IMR-90 (cell line): ENCODE measurements around the gene NKX6-2. TPM values are rescaled to one million over a fixed set of nuclear protein-coding genes. Genes with fewer than 3 reads are reported as not detected.

Experiments
- ATAC-seq: fragments of 200-7000 bp; cut with Tn5 transposase; 2 replicates; pipeline ENCODE4 v1.9.1; 2020; ENCODE audit warnings: low read depth, mild to moderate bottlenecking, moderate library complexity
- BruUV-seq: library from RNA; stranded (reverse); fragments of 400-500 nt; replicated peaks from 2 replicates; lab custom pipeline; 2021; lab: Mats Ljungman, UMichigan
- CTCF ChIA-PET: fragments of 300-600 bp; formaldehyde crosslinking; extraction: SDS; loops from one replicate; lab custom pipeline; 2021; ENCODE audit warnings: antibody characterized with exemption; lab: Yijun Ruan, JAX
- POLR2A ChIA-PET: fragments of 300-600 bp; sonication (Branson Sonifier 250); formaldehyde crosslinking; loops from one replicate; lab custom pipeline; 2022; ENCODE audit warnings: antibody characterized with exemption; ENCODE audit not compliant: unreplicated experiment; lab: Charles Lee
- DNase-seq: peaks from one replicate; pipeline ENCODE4 v3.0.0; 2013
- H2AFZ ChIP-seq: replicated peaks from 2 replicates; pipeline ENCODE3; 2013; ENCODE audit warnings: low read length, mild to moderate bottlenecking; ENCODE audit not compliant: poor library complexity
- H2AK5ac ChIP-seq: 2 replicates; pipeline ENCODE4 v1.6.1; 2013; ENCODE audit warnings: low read depth, low read length, inconsistent platforms
- H2AK9ac ChIP-seq: replicated peaks from 2 replicates; pipeline ENCODE3; 2013; ENCODE audit warnings: mild to moderate bottlenecking, low read depth, low read length, moderate library complexity; ENCODE audit not compliant: poor library complexity
- H2BK120ac ChIP-seq: 2 replicates; pipeline ENCODE4 v1.6.1; 2013; ENCODE audit warnings: low read depth, low read length, inconsistent platforms
- H2BK15ac ChIP-seq: 3 replicates; pipeline ENCODE4 v1.6.1; 2013; ENCODE audit warnings: low read depth, low read length, inconsistent platforms
- H2BK20ac ChIP-seq: 2 replicates; pipeline ENCODE4 v1.6.1; 2013; ENCODE audit warnings: low read depth, mild to moderate bottlenecking, inconsistent platforms, low read length, moderate library complexity
- H2BK5ac ChIP-seq: 2 replicates; pipeline ENCODE4 v1.6.1; 2013; ENCODE audit warnings: mild to moderate bottlenecking, low read depth, low read length, inconsistent platforms; ENCODE audit not compliant: poor library complexity, severe bottlenecking
- H3K14ac ChIP-seq: replicated peaks from 2 replicates; pipeline ENCODE4 v1.6.1; 2013; ENCODE audit warnings: low read depth, low read length, inconsistent platforms
- H3K18ac ChIP-seq: 2 replicates; pipeline ENCODE4 v1.6.1; 2013; ENCODE audit warnings: low read depth, low read length, control low read depth
- H3K23ac ChIP-seq: 2 replicates; pipeline ENCODE4 v1.6.1; 2013; ENCODE audit warnings: low read depth, low read length, inconsistent platforms
- H3K27ac ChIP-seq: 2 replicates; pipeline ENCODE4 v1.5.1; 2013; ENCODE audit warnings: mild to moderate bottlenecking, control low read depth, low read length; ENCODE audit not compliant: insufficient read depth
- H3K27me3 ChIP-seq: 2 replicates; pipeline ENCODE4 v1.6.1; 2013; ENCODE audit warnings: low read length; ENCODE audit not compliant: control insufficient read depth, insufficient read depth
- H3K36me3 ChIP-seq: 2 replicates; pipeline ENCODE4 v1.6.1; 2013; ENCODE audit warnings: low read length, mixed read lengths; ENCODE audit not compliant: control insufficient read depth, insufficient read depth
- H3K4ac ChIP-seq: 2 replicates; pipeline ENCODE4 v1.6.1; 2013; ENCODE audit warnings: low read depth, low read length, inconsistent platforms
- H3K4me1 ChIP-seq: 2 replicates; pipeline ENCODE4 v1.6.1; 2013; ENCODE audit warnings: low read length, mixed read lengths; ENCODE audit not compliant: control insufficient read depth, insufficient read depth
- H3K4me2 ChIP-seq: 2 replicates; pipeline ENCODE4 v1.6.1; 2013; ENCODE audit warnings: low read depth, mild to moderate bottlenecking, control low read depth, low read length, moderate library complexity
- H3K4me3 ChIP-seq: 2 replicates; pipeline ENCODE4 v1.5.1; 2013; ENCODE audit warnings: low read depth, mild to moderate bottlenecking, control low read depth, low read length, moderate library complexity; ENCODE audit not compliant: insufficient read depth
- H3K56ac ChIP-seq: 2 replicates; pipeline ENCODE4 v1.6.1; 2013; ENCODE audit warnings: low read length, inconsistent platforms; ENCODE audit not compliant: insufficient read depth; ENCODE audit errors: extremely low read depth
- H3K79me1 ChIP-seq, 2 experiments: 2 replicates each; pipeline ENCODE4 v1.6.1; 2013; ENCODE audit warnings: low read length in 2 of 2, inconsistent platforms in 1 of 2, low read depth in 1 of 2
- H3K9ac ChIP-seq: 2 replicates; pipeline ENCODE4 v1.6.1; 2013; ENCODE audit warnings: low read depth, low read length, control low read depth
- H3K9me1 ChIP-seq: 2 replicates; pipeline ENCODE4 v1.6.1; 2013; ENCODE audit warnings: low read length, inconsistent platforms; ENCODE audit not compliant: insufficient read depth
- H3K9me3 ChIP-seq: 2 replicates; pipeline ENCODE4 v1.6.1; 2013; ENCODE audit warnings: low read length; ENCODE audit not compliant: control insufficient read depth, insufficient read depth
- H4K20me1 ChIP-seq: 2 replicates; pipeline ENCODE4 v1.6.1; 2013; ENCODE audit warnings: low read length, inconsistent platforms; ENCODE audit not compliant: insufficient read depth
- H4K5ac ChIP-seq: 2 replicates; pipeline ENCODE4 v1.6.1; 2013; ENCODE audit warnings: mild to moderate bottlenecking, low read depth, low read length, control low read depth
- H4K8ac ChIP-seq, 2 experiments: 2 replicates each; pipeline ENCODE4 v1.6.1; 2013; ENCODE audit warnings: low read depth in 2 of 2, low read length in 2 of 2, control low read depth in 1 of 2, inconsistent platforms in 1 of 2
- H4K91ac ChIP-seq: 2 replicates; pipeline ENCODE4 v1.6.1; 2013; ENCODE audit warnings: low read depth, low read length, inconsistent platforms; ENCODE audit not compliant: insufficient read depth
- BHLHE40 ChIP-seq: fragments of 150-350 bp; IDR thresholded peaks from 2 replicates; pipeline ENCODE4 v1.6.1; 2016; ENCODE audit warnings: mild to moderate bottlenecking, low read depth, low read length
- CEBPB ChIP-seq: IDR thresholded peaks from 2 replicates; pipeline ENCODE4 v1.6.1; 2012; ENCODE audit warnings: low read depth, low read length, improper control_type of control experiment
- CHD1 ChIP-seq: IDR thresholded peaks from 2 replicates; pipeline ENCODE4 v1.6.1; 2012; ENCODE audit warnings: low read depth, low read length, improper control_type of control experiment
- FOS ChIP-seq: fragments of 150-350 bp; IDR thresholded peaks from 2 replicates; pipeline ENCODE4 v1.6.1; 2016; ENCODE audit warnings: low read depth, low read length
- MAFK ChIP-seq: IDR thresholded peaks from 2 replicates; pipeline ENCODE4 v1.6.1; 2012; ENCODE audit warnings: low read depth, low read length, improper control_type of control experiment
- MAZ ChIP-seq: IDR thresholded peaks from 2 replicates; pipeline ENCODE4 v1.6.1; 2012; ENCODE audit warnings: low read depth, mild to moderate bottlenecking, low read length, improper control_type of control experiment, moderate library complexity, borderline replicate concordance
- NFE2L2 ChIP-seq: fragments of 150-350 bp; IDR thresholded peaks from 2 replicates; pipeline ENCODE4 v1.6.1; 2016; ENCODE audit warnings: low read depth, mild to moderate bottlenecking, low read length
- POLR2A ChIP-seq: IDR thresholded peaks from 2 replicates; pipeline ENCODE4 v1.6.1; 2012; ENCODE audit warnings: mild to moderate bottlenecking, low read depth, low read length
- RAD21 ChIP-seq: IDR thresholded peaks from 2 replicates; pipeline ENCODE4 v1.6.1; 2012; ENCODE audit warnings: low read length, improper control_type of control experiment
- RCOR1 ChIP-seq: IDR thresholded peaks from 2 replicates; pipeline ENCODE4 v1.6.1; 2012; ENCODE audit warnings: mild to moderate bottlenecking, low read length, improper control_type of control experiment; ENCODE audit not compliant: insufficient replicate concordance
- RFX5 ChIP-seq: IDR thresholded peaks from 2 replicates; pipeline ENCODE4 v1.8.0; 2012; ENCODE audit warnings: low read depth, mild to moderate bottlenecking, low read length, moderate library complexity
- SMC3 ChIP-seq: fragments of 150-350 bp; IDR thresholded peaks from 2 replicates; pipeline ENCODE4 v1.6.1; 2016; ENCODE audit warnings: low read depth, mild to moderate bottlenecking, antibody characterized with exemption, low read length, moderate library complexity
- USF2 ChIP-seq: fragments of 150-350 bp; IDR thresholded peaks from 2 replicates; pipeline ENCODE4 v1.6.1; 2017; ENCODE audit warnings: mild to moderate bottlenecking, antibody characterized with exemption, low read length, low read depth
- WGBS, 2 experiments: methylation state at CpG; one replicate each; pipeline versions ENCODE4 v1.1.5 to v1.1.7; 2013; ENCODE audit warnings: missing lambda C conversion rate in 2 of 2; ENCODE audit not compliant: insufficient read length in 1 of 2; ENCODE audit errors: extremely low coverage in 2 of 2; 5-methylcytosine and 5-hydroxymethylcytosine counted together
- dilution Hi-C: fragments of 300-500 bp; cut with HindIII; formaldehyde crosslinking; loops from one replicate; pipeline ENCODE4 v1.14.3; 2018; ENCODE audit warnings: low sequenced_read_pairs; ENCODE audit not compliant: unreplicated experiment
- in situ Hi-C: fragments of 300-500 bp; cut with MboI; formaldehyde crosslinking; loops from 3 replicates; pipeline ENCODE4 v1.14.3; 2019; ENCODE audit warnings: low sequenced_read_pairs, inconsistent platforms, mixed read lengths
- intact Hi-C: fragments of 100-400 bp; cut with micrococcal nuclease; formaldehyde crosslinking; loops from 2 replicates; pipeline ENCODE4 v1.10.0; 2022
- polyA plus RNA-seq, 3 experiments: library from polyadenylated mRNA; depleted of rRNA; stranded (reverse); fragments of >200 nt; gene quantifications; 2 replicates each; pipeline ENCODE4 v1.2.3, GENCODE V29; 2012; ENCODE audit warnings: low replicate concordance in 1 of 3
- total RNA-seq: library from RNA; depleted of rRNA; stranded (reverse); fragments of >200 nt; gene quantifications from 2 replicates; pipeline ENCODE4 v1.2.3, GENCODE V29; 2012
- TF ChIP-seq, protein P1 (sequence below): conservative IDR thresholded peaks from 2 replicates; pipeline ENCODE4 v1.5.1; 2012; ENCODE audit warnings: mild to moderate bottlenecking, low read depth, low read length, improper control_type of control experiment
- TF ChIP-seq, protein P2 (sequence below): fragments of 150-350 bp; IDR thresholded peaks from 2 replicates; pipeline ENCODE4 v1.6.1; 2016; ENCODE audit warnings: low read depth, mild to moderate bottlenecking, low read length, moderate library complexity, borderline replicate concordance

Gene NKX6-2
- total and polyA plus RNA-seq, 2 of the 4 experiments (the other 2 are of a cell fraction), result not detected

- Histone ChIP-seq H2BK5ac (no peak overlapping the region), H4K91ac (no peak overlapping the region), H3K9me3 (no peaks in the 10 kb centered on the region), H3K18ac (no peak overlapping the region), H2AK5ac (no peak overlapping the region), H4K5ac (no peak overlapping the region), H2AK9ac (no peak overlapping the region), H3K4me2 (no peak overlapping the region), H2BK120ac (no peak overlapping the region), H3K36me3 (no peaks in the 10 kb centered on the region), H4K20me1 (no peaks in the 10 kb centered on the region), H3K4ac (no peak overlapping the region), H3K14ac (no peak overlapping the region), H3K23ac (no peak overlapping the region), H2BK15ac (no peak overlapping the region), H3K4me1 (no peaks in the 10 kb centered on the region), H3K9ac (no peak overlapping the region), H2AFZ (no peak overlapping the region), H2BK20ac (no peak overlapping the region), H3K56ac (no peak overlapping the region), H4K8ac (no peak overlapping the region), H3K4me3 (no peak overlapping the region), H3K27ac (no peak overlapping the region), H3K9me1 (no peaks in the 10 kb centered on the region), H3K79me1 (no peaks in the 10 kb centered on the region), H3K27me3 (peaks cover 44% of the 10 kb centered on the region)
- ATAC-seq (no peak), DNase-seq (no peak)
- in situ Hi-C loops, result no loop called here
- TF ChIP-seq SMC3 (no peak), RAD21 (no peak), BHLHE40 (no peak), CEBPB (no peak), MAFK (no peak), POLR2A (no peak), RFX5 (no peak), RCOR1 (no peak), FOS (no peak), NFE2L2 (no peak), CHD1 (no peak), MAZ (no peak), USF2 (no peak)
- TF ChIP-seq, protein P1, sequence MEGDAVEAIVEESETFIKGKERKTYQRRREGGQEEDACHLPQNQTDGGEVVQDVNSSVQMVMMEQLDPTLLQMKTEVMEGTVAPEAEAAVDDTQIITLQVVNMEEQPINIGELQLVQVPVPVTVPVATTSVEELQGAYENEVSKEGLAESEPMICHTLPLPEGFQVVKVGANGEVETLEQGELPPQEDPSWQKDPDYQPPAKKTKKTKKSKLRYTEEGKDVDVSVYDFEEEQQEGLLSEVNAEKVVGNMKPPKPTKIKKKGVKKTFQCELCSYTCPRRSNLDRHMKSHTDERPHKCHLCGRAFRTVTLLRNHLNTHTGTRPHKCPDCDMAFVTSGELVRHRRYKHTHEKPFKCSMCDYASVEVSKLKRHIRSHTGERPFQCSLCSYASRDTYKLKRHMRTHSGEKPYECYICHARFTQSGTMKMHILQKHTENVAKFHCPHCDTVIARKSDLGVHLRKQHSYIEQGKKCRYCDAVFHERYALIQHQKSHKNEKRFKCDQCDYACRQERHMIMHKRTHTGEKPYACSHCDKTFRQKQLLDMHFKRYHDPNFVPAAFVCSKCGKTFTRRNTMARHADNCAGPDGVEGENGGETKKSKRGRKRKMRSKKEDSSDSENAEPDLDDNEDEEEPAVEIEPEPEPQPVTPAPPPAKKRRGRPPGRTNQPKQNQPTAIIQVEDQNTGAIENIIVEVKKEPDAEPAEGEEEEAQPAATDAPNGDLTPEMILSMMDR, result no peak
- TF ChIP-seq, protein P2, sequence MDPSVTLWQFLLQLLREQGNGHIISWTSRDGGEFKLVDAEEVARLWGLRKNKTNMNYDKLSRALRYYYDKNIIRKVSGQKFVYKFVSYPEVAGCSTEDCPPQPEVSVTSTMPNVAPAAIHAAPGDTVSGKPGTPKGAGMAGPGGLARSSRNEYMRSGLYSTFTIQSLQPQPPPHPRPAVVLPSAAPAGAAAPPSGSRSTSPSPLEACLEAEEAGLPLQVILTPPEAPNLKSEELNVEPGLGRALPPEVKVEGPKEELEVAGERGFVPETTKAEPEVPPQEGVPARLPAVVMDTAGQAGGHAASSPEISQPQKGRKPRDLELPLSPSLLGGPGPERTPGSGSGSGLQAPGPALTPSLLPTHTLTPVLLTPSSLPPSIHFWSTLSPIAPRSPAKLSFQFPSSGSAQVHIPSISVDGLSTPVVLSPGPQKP, result no peak
- intact Hi-C loops, result no loop called here
- whole genome bisulfite sequencing, 2 experiments, result 78% methylated on average over 13 of the region's 17 CpGs; no CpG with 5 or more reads in 1 of the 2 experiments
- CTCF ChIA-PET, result no interaction called here
- BruUV-seq, result no TSS peak
- dilution Hi-C loops, result no loop called here
- POLR2A ChIA-PET, result no interaction called here
Observed at GRCh38 chr10:132792796-132793195, 6.8 kb upstream of the NKX6-2 start.
